ENCODE results near the gene TUFM.
A peak's percentile ranks its signal among the peaks of the same experiment; 100 is the strongest.
"Not testable (repeated sequence)": the region's sequence is repeated elsewhere in the genome, so short reads cannot be mapped to it uniquely, and the experiment has no call there.

The TUFM gene

GRCh38 chr16:28875134-28876018 lies 29.2 kb upstream of the TUFM start:
- no peak for DNase-seq (ENCODE audit: low read depth in 2 of 2)

- DNase-seq (ENCODE audit: low read depth in 2 of 2), result no peak
These were observed 28.3 kb upstream of the TUFM start for GRCh38 chr16:28874406-28874805.

GRCh38 chr16:28873543-28874201 lies 27.5 kb upstream of the TUFM start:
- peak; percentile 22 to 48 for DNase-seq (ENCODE audit: low read depth in 2 of 2)

- no peak for DNase-seq (ENCODE audit: low read depth in 2 of 2)
These were observed 26.8 kb upstream of the TUFM start for GRCh38 chr16:28872952-28873351.

GRCh38 chr16:28869201-28869600 lies 23.1 kb upstream of the TUFM start:
- DNase-seq (ENCODE audit: low read depth in 2 of 2), result no peak

GRCh38 chr16:28867646-28868045 lies 21.5 kb upstream of the TUFM start:
- not testable (repeated sequence) for DNase-seq (ENCODE audit: low read depth in 2 of 2)

- no peak for DNase-seq (ENCODE audit: low read depth in 2 of 2)
These were observed 21.1 kb upstream of the TUFM start for GRCh38 chr16:28867241-28867640.

- no peak for DNase-seq (ENCODE audit: low read depth in 2 of 2)
These were observed 20.3 kb upstream of the TUFM start for GRCh38 chr16:28866454-28866804.

GRCh38 chr16:28865722-28866453 lies 19.7 kb upstream of the TUFM start:
- DNase-seq (ENCODE audit: low read depth in 2 of 2), result no peak

GRCh38 chr16:28865001-28865688 lies 19.0 kb upstream of the TUFM start:
- no peak for DNase-seq (ENCODE audit: low read depth in 2 of 2)

GRCh38 chr16:28863929-28864793 lies 18.0 kb upstream of the TUFM start:
- DNase-seq (ENCODE audit: low read depth in 2 of 2), result no peak

- no peak for DNase-seq (ENCODE audit: low read depth in 2 of 2)
These were observed 13.2 kb upstream of the TUFM start for GRCh38 chr16:28859326-28859725.

- no peak for DNase-seq (ENCODE audit: low read depth in 2 of 2)
These were observed 12.3 kb upstream of the TUFM start for GRCh38 chr16:28858421-28858820.

- no peak for DNase-seq (ENCODE audit: low read depth in 2 of 2)
These were observed 755 bp upstream of the TUFM start for GRCh38 chr16:28846933-28847273.

GRCh38 chr16:28845761-28846079 lies 428 bp downstream of the TUFM start:
- DNase-seq (ENCODE audit: low read depth in 2 of 2), result no peak

- DNase-seq (ENCODE audit: low read depth in 2 of 2), result peak in 1 of 2 experiments; percentile 41
These were observed 855 bp downstream of the TUFM start for GRCh38 chr16:28845293-28845692.

GRCh38 chr16:28844226-28844885 lies 1.8 kb downstream of the TUFM start:
- no peak for DNase-seq (ENCODE audit: low read depth in 2 of 2)

- no peak for DNase-seq (ENCODE audit: low read depth in 2 of 2)
These were observed 2.4 kb downstream of the TUFM start for GRCh38 chr16:28843766-28844165.

GRCh38 chr16:28842696-28843095 lies 3.5 kb downstream of the TUFM start:
- DNase-seq (ENCODE audit: low read depth in 2 of 2), result no peak

GRCh38 chr16:28839899-28840298 lies 6.2 kb downstream of the TUFM start:
- no peak for DNase-seq (ENCODE audit: low read depth in 2 of 2)
